GM12872 (cell line): ENCODE results near the gene KLHL3.

ENCODE experiments used
- CTCF ChIP-seq: IDR thresholded peaks from 3 replicates; pipeline ENCODE4 v1.5.1; 2011; ENCODE audit warnings: low read depth, mild to moderate bottlenecking, low read length, moderate library complexity; ENCODE audit not compliant: insufficient read depth

KLHL3 gene

GRCh38 chr5:137596941-137597340 lies 138.9 kb downstream of the KLHL3 start:
- TF ChIP-seq CTCF: no peak

- no peak for TF ChIP-seq CTCF
These were observed 140.4 kb downstream of the KLHL3 start for GRCh38 chr5:137595396-137596079.

- TF ChIP-seq CTCF: no peak
These were observed 141.2 kb downstream of the KLHL3 start for GRCh38 chr5:137594717-137595116.

- no peak for TF ChIP-seq CTCF
These were observed 143.6 kb downstream of the KLHL3 start for GRCh38 chr5:137592317-137592716.

- TF ChIP-seq CTCF: no peak
These were observed 146.7 kb downstream of the KLHL3 start for GRCh38 chr5:137589185-137589584.

GRCh38 chr5:137587919-137588318 lies 148.0 kb downstream of the KLHL3 start:
- no peak for TF ChIP-seq CTCF

- TF ChIP-seq CTCF: no peak
These were observed 151.6 kb downstream of the KLHL3 start for GRCh38 chr5:137584262-137584661.
